ENCODE results near the gene OAS1. TPM values are rescaled to one million over a fixed set of nuclear protein-coding genes. Genes with fewer than 3 reads are reported as not detected.

The OAS1 gene
- total and polyA plus RNA-seq, 2 donors (not counting 3 experiments of a cell fraction or from before 2014, with no cell fraction given): 5.7 to 6.4 TPM

DNA sequence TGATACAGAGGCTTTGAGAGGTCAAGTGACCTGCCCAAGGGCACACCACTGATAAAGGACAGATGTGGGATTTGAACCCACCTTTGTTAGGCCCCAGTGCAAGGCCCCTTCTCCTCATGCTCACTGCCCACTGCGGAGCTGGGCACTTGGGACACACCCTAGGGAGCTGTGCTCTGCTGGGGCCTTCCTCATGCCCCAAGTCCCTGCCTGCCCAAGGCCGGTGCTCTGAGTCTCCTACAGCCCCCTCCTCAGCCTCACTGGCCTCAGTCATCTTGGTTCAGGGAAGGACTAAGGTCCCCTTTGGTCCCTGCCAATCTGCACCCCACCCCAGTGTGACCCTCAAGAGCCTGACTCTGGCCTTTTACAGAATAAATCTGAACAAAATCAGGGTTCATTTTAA, 23.6 kb downstream of the OAS1 start:
- Histone ChIP-seq H3K9me1 (replicated peaks; ENCODE audit: control insufficient read depth, extremely low read depth, insufficient read depth, low read length) (no peaks in the 10 kb centered on the region), H3K36me3 (ENCODE audit: control insufficient read depth in 2 of 2, extremely low read depth in 1 of 2, insufficient read depth in 2 of 2, low read length in 2 of 2) (no peaks in the 10 kb centered on the region), H3K9me3 (replicated peaks; ENCODE audit: control insufficient read depth, insufficient read depth, low read length) (no peaks in the 10 kb centered on the region), H3K27me3 (ENCODE audit: control insufficient read depth in 2 of 2, insufficient read depth in 2 of 2, low read length in 2 of 2) (peaks cover 0 to 1% of the 10 kb centered on the region in 2 experiments), H3K27ac (ENCODE audit: insufficient read depth, low read depth, low read length) (no peak overlapping the region), H3K4me1 (ENCODE audit: control insufficient read depth, extremely low read depth, insufficient read depth, low read length) (no peaks in the 10 kb centered on the region), H3K9ac (replicated peaks; ENCODE audit: extremely low read depth, insufficient read depth, low read length) (no peak overlapping the region), H2AFZ (ENCODE audit: low read depth, low read length) (no peak overlapping the region), H3K4me3 (replicated peaks in 1 of 3; ENCODE audit: insufficient read depth in 1 of 3, low read depth in 1 of 3, low read length in 3 of 3) (no peak overlapping the region), H3K4me2 (ENCODE audit: insufficient read depth, low read length) (no peak overlapping the region), H4K20me1 (replicated peaks; ENCODE audit: control insufficient read depth, extremely low read depth, insufficient read depth, low read length) (no peaks in the 10 kb centered on the region), H3K79me2 (ENCODE audit: control insufficient read depth, insufficient read depth, low read length) (no peaks in the 10 kb centered on the region)
- no TSS peak for BruUV-seq (replicated peaks)
- dilution Hi-C loops (cut with MboI; ENCODE audit: extremely low pct_ligation_motif_present, low sequenced_read_pairs): no loop called here
- ChIA-PET CTCF (interaction anchor here (0.6 to 3.0 kb wide), 2 partner anchors 30 to 348 kb away, joined by 3 to 12 read pairs; no protein-coding TSS in a partner anchor), POLR2A (no interaction called here)
- DNase-seq (ENCODE audit: low read depth, low spot score) (no peak), FAIRE-seq (no peak)
- intact Hi-C loops (cut with micrococcal nuclease): no loop called here
- TF ChIP-seq FOS (IDR thresholded peaks at IDR 0.05; ENCODE audit: borderline replicate concordance, insufficient read depth, low read length) (no peak), MYC (IDR thresholded peaks at IDR 0.05; ENCODE audit: low read depth, low read length) (no peak), POLR2AphosphoS5 (IDR thresholded peaks at IDR 0.05; ENCODE audit: insufficient read depth, low read depth, low read length) (no peak), EZH2 (IDR thresholded peaks at IDR 0.05; ENCODE audit: borderline replicate concordance, low read depth, low read length, severe bottlenecking) (no peak)
- TF ChIP-seq, protein P1, sequence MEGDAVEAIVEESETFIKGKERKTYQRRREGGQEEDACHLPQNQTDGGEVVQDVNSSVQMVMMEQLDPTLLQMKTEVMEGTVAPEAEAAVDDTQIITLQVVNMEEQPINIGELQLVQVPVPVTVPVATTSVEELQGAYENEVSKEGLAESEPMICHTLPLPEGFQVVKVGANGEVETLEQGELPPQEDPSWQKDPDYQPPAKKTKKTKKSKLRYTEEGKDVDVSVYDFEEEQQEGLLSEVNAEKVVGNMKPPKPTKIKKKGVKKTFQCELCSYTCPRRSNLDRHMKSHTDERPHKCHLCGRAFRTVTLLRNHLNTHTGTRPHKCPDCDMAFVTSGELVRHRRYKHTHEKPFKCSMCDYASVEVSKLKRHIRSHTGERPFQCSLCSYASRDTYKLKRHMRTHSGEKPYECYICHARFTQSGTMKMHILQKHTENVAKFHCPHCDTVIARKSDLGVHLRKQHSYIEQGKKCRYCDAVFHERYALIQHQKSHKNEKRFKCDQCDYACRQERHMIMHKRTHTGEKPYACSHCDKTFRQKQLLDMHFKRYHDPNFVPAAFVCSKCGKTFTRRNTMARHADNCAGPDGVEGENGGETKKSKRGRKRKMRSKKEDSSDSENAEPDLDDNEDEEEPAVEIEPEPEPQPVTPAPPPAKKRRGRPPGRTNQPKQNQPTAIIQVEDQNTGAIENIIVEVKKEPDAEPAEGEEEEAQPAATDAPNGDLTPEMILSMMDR (IDR thresholded peaks at IDR 0.05; ENCODE audit: extremely low read depth in 1 of 2, insufficient read depth in 1 of 2, low read depth in 1 of 2, low read length in 2 of 2): no peak

Measured in endothelial cell of umbilical vein (primary cell).